Astrocyte (in vitro differentiated cells and primary cell): ENCODE data around the gene ACSF3. TPM values are rescaled to one million over a fixed set of nuclear protein-coding genes. Genes with fewer than 3 reads are reported as not detected.

Experiments used
- DNase-seq: peaks from one replicate; pipeline ENCODE4 v3.0.0-alpha.2; 2010; ENCODE audit warnings: low read depth
- FAIRE-seq: peaks from 2 replicates; lab custom pipeline; 2011; peaks lifted over from hg19 to GRCh38; lab: Jason Lieb, UNC
- H2AFZ ChIP-seq: 2 replicates; pipeline ENCODE4 v1.6.0; 2012; ENCODE audit warnings: low read depth, low read length, inconsistent platforms
- H3K27ac ChIP-seq: 2 replicates; pipeline ENCODE4 v1.5.1; 2011; ENCODE audit warnings: low read depth, low read length, inconsistent platforms
- H3K27me3 ChIP-seq: 2 replicates; pipeline ENCODE4 v1.6.0; 2011; ENCODE audit warnings: low read length, inconsistent platforms; ENCODE audit not compliant: insufficient read depth
- H3K36me3 ChIP-seq: 2 replicates; pipeline ENCODE4 v1.5.1; 2011; ENCODE audit warnings: low read length, inconsistent platforms; ENCODE audit not compliant: insufficient read depth
- H3K4me1 ChIP-seq: 2 replicates; pipeline ENCODE4 v1.5.1; 2011; ENCODE audit warnings: low read length, inconsistent platforms; ENCODE audit not compliant: insufficient read depth
- H3K4me2 ChIP-seq: 2 replicates; pipeline ENCODE4 v1.6.0; 2012; ENCODE audit warnings: low read length, inconsistent platforms
- H3K4me3 ChIP-seq: 2 replicates; pipeline ENCODE4 v1.5.1; 2011; ENCODE audit warnings: low read depth, mild to moderate bottlenecking, low read length, inconsistent platforms; ENCODE audit not compliant: insufficient read depth
- H3K79me2 ChIP-seq: 2 replicates; pipeline ENCODE4 v1.6.0; 2012; ENCODE audit warnings: mild to moderate bottlenecking, low read length, inconsistent platforms; ENCODE audit not compliant: insufficient read depth
- H3K9ac ChIP-seq: 2 replicates; pipeline ENCODE4 v1.6.0; 2012; ENCODE audit warnings: mild to moderate bottlenecking, low read length, inconsistent platforms
- H3K9me3 ChIP-seq: 2 replicates; pipeline ENCODE4 v1.5.1; 2012; ENCODE audit warnings: low read depth, mild to moderate bottlenecking, low read length, inconsistent platforms; ENCODE audit not compliant: insufficient read depth
- H4K20me1 ChIP-seq: 2 replicates; pipeline ENCODE4 v1.6.0; 2012; ENCODE audit warnings: low read length, inconsistent platforms; ENCODE audit not compliant: insufficient read depth
- H3K27ac Mint-ChIP-seq: one replicate; pipeline ENCODE4 v1.8.0; 2021; ENCODE audit warnings: mild to moderate bottlenecking, mixed read lengths; ENCODE audit not compliant: unreplicated experiment
- H3K27me3 Mint-ChIP-seq: one replicate; pipeline ENCODE4 v1.8.0; 2021; ENCODE audit warnings: low read depth, mixed read lengths; ENCODE audit not compliant: unreplicated experiment
- H3K36me3 Mint-ChIP-seq: one replicate; pipeline ENCODE4 v1.8.0; 2021; ENCODE audit warnings: low read depth, mixed read lengths; ENCODE audit not compliant: unreplicated experiment
- H3K4me1 Mint-ChIP-seq: one replicate; pipeline ENCODE4 v1.8.0; 2021; ENCODE audit warnings: low read depth, mixed read lengths; ENCODE audit not compliant: unreplicated experiment
- H3K4me3 Mint-ChIP-seq: one replicate; pipeline ENCODE4 v1.8.0; 2021; ENCODE audit warnings: mild to moderate bottlenecking, moderate library complexity, mixed read lengths; ENCODE audit not compliant: unreplicated experiment
- H3K9me3 Mint-ChIP-seq: one replicate; pipeline ENCODE4 v1.8.0; 2021; ENCODE audit warnings: mild to moderate bottlenecking, mixed read lengths; ENCODE audit not compliant: unreplicated experiment
- EZH2 ChIP-seq: IDR thresholded peaks from 2 replicates; pipeline ENCODE4 v1.6.1; 2012; ENCODE audit warnings: mild to moderate bottlenecking, low read length, inconsistent platforms; ENCODE audit not compliant: insufficient read depth
- total RNA-seq: library from RNA; stranded (reverse); gene quantifications from 2 replicates; pipeline ENCODE4 v1.2.1, GENCODE V29; 2021
- TF ChIP-seq, protein P1 (sequence below): IDR thresholded peaks from 2 replicates; pipeline ENCODE4 v1.5.1; 2011; ENCODE audit warnings: low read depth, mild to moderate bottlenecking, inconsistent platforms, low read length, moderate library complexity; ENCODE audit not compliant: insufficient read depth

Gene ACSF3
- total RNA-seq, 1 donor from 2014 or later, result 17.0 TPM

DNA sequence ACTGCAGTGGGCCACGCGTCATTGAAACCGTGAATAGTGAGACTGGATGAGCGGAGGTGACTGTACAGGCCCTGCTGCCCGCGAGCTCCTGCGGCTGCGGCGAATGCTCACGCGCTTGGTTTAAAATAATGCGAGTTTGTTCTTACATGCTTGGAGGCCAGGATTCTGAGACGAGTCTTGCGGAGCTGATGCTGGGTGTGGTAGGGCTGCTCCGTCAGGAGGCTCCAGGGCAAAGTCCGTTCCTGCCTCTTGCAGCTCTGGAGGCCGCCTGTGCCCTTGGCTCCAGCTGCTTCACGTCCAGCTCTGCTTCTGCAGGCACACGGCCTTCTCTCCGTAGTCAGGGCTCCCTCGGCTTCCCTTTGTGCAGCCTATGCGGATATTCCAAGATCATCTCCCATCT lies 9.5 kb downstream of the ACSF3 start:
- TF ChIP-seq, protein P1, sequence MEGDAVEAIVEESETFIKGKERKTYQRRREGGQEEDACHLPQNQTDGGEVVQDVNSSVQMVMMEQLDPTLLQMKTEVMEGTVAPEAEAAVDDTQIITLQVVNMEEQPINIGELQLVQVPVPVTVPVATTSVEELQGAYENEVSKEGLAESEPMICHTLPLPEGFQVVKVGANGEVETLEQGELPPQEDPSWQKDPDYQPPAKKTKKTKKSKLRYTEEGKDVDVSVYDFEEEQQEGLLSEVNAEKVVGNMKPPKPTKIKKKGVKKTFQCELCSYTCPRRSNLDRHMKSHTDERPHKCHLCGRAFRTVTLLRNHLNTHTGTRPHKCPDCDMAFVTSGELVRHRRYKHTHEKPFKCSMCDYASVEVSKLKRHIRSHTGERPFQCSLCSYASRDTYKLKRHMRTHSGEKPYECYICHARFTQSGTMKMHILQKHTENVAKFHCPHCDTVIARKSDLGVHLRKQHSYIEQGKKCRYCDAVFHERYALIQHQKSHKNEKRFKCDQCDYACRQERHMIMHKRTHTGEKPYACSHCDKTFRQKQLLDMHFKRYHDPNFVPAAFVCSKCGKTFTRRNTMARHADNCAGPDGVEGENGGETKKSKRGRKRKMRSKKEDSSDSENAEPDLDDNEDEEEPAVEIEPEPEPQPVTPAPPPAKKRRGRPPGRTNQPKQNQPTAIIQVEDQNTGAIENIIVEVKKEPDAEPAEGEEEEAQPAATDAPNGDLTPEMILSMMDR, result no peak
- no peak for TF ChIP-seq EZH2
- H3K9ac ChIP-seq, result no peak overlapping the region
- no peaks in the 10 kb centered on the region for H3K9me3 Mint-ChIP-seq
- H3K4me2 ChIP-seq, result no peak overlapping the region
- H3K4me3 Mint-ChIP-seq, result no peak overlapping the region
- no peak overlapping the region for H3K27ac ChIP-seq
- no peak overlapping the region for H3K4me3 ChIP-seq
- H3K27me3 Mint-ChIP-seq, result no peaks in the 10 kb centered on the region
- no peak overlapping the region for H3K27ac Mint-ChIP-seq
- no peak overlapping the region for H2AFZ ChIP-seq
- peaks cover 14% of the 10 kb centered on the region for H4K20me1 ChIP-seq
- peaks cover 14% of the 10 kb centered on the region for H3K79me2 ChIP-seq
- no peaks in the 10 kb centered on the region for H3K4me1 ChIP-seq
- no peaks in the 10 kb centered on the region for H3K27me3 ChIP-seq
- DNase-seq (no peak), FAIRE-seq (no peak)
- no peaks in the 10 kb centered on the region for H3K4me1 Mint-ChIP-seq
- no peaks in the 10 kb centered on the region for H3K9me3 ChIP-seq
- H3K36me3 ChIP-seq, result no peaks in the 10 kb centered on the region
- H3K36me3 Mint-ChIP-seq, result peaks cover 21% of the 10 kb centered on the region

DNA sequence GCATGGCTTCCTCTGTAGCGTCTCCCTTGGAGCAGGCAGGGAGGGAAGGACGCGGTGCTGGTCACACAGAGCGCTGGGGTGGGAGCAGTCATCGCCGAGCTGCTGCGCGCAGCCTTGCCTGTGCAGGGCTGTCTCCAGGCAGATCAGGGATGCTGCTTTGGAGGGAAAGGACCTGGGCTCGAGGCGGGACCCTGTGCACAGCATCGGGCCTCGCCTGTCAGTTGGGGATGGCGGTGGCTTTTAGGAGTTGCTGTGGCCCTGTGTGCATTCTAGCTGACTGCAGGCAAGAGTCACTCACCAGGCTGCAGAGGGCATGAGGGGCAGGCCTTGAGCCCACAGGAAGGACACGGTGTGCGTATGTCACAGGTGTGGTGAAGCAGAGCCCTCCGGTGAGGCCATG lies 10.1 kb downstream of the ACSF3 start:
- peaks cover 8% of the 10 kb centered on the region for H3K79me2 ChIP-seq
- Mint-ChIP-seq H3K27ac (no peak overlapping the region), H3K4me3 (no peak overlapping the region), H3K9me3 (no peaks in the 10 kb centered on the region), H3K4me1 (no peaks in the 10 kb centered on the region), H3K27me3 (no peaks in the 10 kb centered on the region), H3K36me3 (peaks cover 20% of the 10 kb centered on the region)
- no peak overlapping the region for H3K9ac ChIP-seq
- TF ChIP-seq EZH2, result no peak
- TF ChIP-seq, protein P1, result no peak
- no peak overlapping the region for H2AFZ ChIP-seq
- H3K27ac ChIP-seq, result no peak overlapping the region
- H3K4me2 ChIP-seq, result no peak overlapping the region
- no peak overlapping the region for H3K4me3 ChIP-seq
- H3K4me1 ChIP-seq, result no peaks in the 10 kb centered on the region
- no peaks in the 10 kb centered on the region for H3K36me3 ChIP-seq
- H3K9me3 ChIP-seq, result no peaks in the 10 kb centered on the region
- no peaks in the 10 kb centered on the region for H3K27me3 ChIP-seq
- DNase-seq (no peak), FAIRE-seq (no peak)
- peaks cover 8% of the 10 kb centered on the region for H4K20me1 ChIP-seq

DNA sequence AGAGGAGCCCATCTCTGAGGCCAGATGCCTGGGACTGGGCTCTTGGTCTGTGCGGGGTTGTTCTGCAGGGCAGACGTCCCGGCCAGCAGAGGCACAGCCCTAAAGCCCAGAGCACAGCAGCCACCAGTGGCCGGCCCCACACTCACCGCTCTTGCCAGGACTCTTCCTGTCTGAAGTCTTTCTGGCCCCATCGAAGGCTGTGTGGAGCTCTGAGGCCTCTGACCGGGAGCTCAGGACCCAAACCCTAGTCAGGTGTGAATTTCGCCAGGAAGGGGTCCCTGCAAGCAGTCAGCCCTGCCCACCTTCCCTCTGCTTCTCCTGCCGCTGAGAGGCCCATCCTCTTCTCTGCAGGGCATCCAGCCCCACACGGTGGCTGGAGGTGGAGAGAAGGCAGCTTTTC lies 10.7 kb downstream of the ACSF3 start:
- H3K9me3 Mint-ChIP-seq, result no peaks in the 10 kb centered on the region
- no peak overlapping the region for H2AFZ ChIP-seq
- peaks cover 6% of the 10 kb centered on the region for H3K79me2 ChIP-seq
- no peaks in the 10 kb centered on the region for H3K9me3 ChIP-seq
- H3K4me1 ChIP-seq, result no peaks in the 10 kb centered on the region
- H3K36me3 ChIP-seq, result no peaks in the 10 kb centered on the region
- no peak for TF ChIP-seq EZH2
- TF ChIP-seq, protein P1, result no peak
- no peak for DNase-seq
- peaks cover 20% of the 10 kb centered on the region for H3K36me3 Mint-ChIP-seq
- no peak overlapping the region for H3K4me3 ChIP-seq
- no peak overlapping the region for H3K27ac Mint-ChIP-seq
- H3K27ac ChIP-seq, result no peak overlapping the region
- no peak for FAIRE-seq
- H3K27me3 Mint-ChIP-seq, result no peaks in the 10 kb centered on the region
- no peak overlapping the region for H3K4me3 Mint-ChIP-seq
- H3K27me3 ChIP-seq, result no peaks in the 10 kb centered on the region
- H3K4me2 ChIP-seq, result no peak overlapping the region
- H4K20me1 ChIP-seq, result peaks cover 3% of the 10 kb centered on the region
- H3K9ac ChIP-seq, result no peak overlapping the region
- no peaks in the 10 kb centered on the region for H3K4me1 Mint-ChIP-seq
